OCI-LY7 (cell line): ENCODE data around the gene SMCHD1.

Source experiments
- EZH2phosphoT487 ChIP-seq: fragments of 200-600 bp; sonication (generic); IDR thresholded peaks from 2 replicates; pipeline ENCODE4 v1.6.1; 2018; ENCODE audit warnings: low read depth, borderline replicate concordance, mild to moderate bottlenecking, mixed run types, antibody characterized with exemption, low read length, moderate library complexity, mixed read lengths
- TF ChIP-seq, protein P1 (sequence below): fragments of 200-600 bp; sonication (generic); conservative IDR thresholded peaks from 2 replicates; pipeline ENCODE4 v1.5.1; 2014; ENCODE audit warnings: mild to moderate bottlenecking, antibody characterized with exemption, low read length, moderate library complexity, mixed read lengths

DNA sequence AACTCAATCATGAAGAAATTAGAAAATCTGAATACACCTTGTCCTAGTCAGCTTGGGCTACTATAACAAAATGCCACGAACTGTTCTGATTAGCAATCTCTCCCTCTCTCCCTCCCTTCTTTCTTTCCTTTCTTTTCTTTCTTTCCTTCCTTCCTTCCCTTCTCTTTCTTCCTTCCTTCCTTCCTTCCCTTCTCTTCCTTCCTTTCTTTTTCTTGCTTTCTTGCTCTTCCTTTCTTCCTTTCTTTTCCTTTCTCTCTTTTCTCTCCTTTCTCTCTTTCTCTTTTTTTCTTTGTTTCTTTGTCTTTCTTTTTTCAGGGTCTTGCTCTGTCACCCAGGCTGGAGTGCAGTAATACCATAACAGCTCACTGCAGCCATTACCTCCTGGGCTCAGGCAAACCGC, 167.7 kb downstream of the SMCHD1 start:
- TF ChIP-seq, protein P1, sequence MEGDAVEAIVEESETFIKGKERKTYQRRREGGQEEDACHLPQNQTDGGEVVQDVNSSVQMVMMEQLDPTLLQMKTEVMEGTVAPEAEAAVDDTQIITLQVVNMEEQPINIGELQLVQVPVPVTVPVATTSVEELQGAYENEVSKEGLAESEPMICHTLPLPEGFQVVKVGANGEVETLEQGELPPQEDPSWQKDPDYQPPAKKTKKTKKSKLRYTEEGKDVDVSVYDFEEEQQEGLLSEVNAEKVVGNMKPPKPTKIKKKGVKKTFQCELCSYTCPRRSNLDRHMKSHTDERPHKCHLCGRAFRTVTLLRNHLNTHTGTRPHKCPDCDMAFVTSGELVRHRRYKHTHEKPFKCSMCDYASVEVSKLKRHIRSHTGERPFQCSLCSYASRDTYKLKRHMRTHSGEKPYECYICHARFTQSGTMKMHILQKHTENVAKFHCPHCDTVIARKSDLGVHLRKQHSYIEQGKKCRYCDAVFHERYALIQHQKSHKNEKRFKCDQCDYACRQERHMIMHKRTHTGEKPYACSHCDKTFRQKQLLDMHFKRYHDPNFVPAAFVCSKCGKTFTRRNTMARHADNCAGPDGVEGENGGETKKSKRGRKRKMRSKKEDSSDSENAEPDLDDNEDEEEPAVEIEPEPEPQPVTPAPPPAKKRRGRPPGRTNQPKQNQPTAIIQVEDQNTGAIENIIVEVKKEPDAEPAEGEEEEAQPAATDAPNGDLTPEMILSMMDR = no peak
- TF ChIP-seq EZH2phosphoT487 = no peak
